MM.1S (cell line): ENCODE results near the gene ACTR3C.
"Not testable (repeated sequence)": the region's sequence is repeated elsewhere in the genome, so short reads cannot be mapped to it uniquely, and the experiment has no call there.

Source experiments
- DNase-seq: peaks from one replicate; pipeline ENCODE4 v3.0.0-alpha.2; 2015
- H2AFZ ChIP-seq: fragments of 300-600 bp; sonication (generic); 2 replicates; pipeline ENCODE4 v1.6.0; 2016; ENCODE audit warnings: antibody characterized with exemption, low read length
- H3F3A ChIP-seq: fragments of 300-600 bp; sonication (generic); 2 replicates; pipeline ENCODE4 v1.6.1; 2016; ENCODE audit warnings: mild to moderate bottlenecking, antibody characterized with exemption, low read length, moderate library complexity, mixed read lengths; ENCODE audit not compliant: insufficient read depth
- H3K27ac ChIP-seq: fragments of 300-600 bp; sonication (generic); 2 replicates; pipeline ENCODE4 v1.5.1; 2016; ENCODE audit warnings: mild to moderate bottlenecking, low read length
- H3K27me3 ChIP-seq: fragments of 300-600 bp; sonication (generic); replicated peaks from 2 replicates; pipeline ENCODE4 v1.6.0; 2016; ENCODE audit warnings: low read length; ENCODE audit not compliant: insufficient read depth
- H3K36me3 ChIP-seq: fragments of 300-600 bp; sonication (generic); replicated peaks from 2 replicates; pipeline ENCODE4 v1.6.1; 2016; ENCODE audit warnings: mild to moderate bottlenecking, low read length, mixed read lengths; ENCODE audit not compliant: insufficient read depth
- H3K4me1 ChIP-seq: fragments of 300-600 bp; sonication (generic); 2 replicates; pipeline ENCODE4 v1.6.1; 2016; ENCODE audit warnings: low read length, mixed read lengths
- H3K4me2 ChIP-seq: fragments of 300-600 bp; sonication (generic); 2 replicates; pipeline ENCODE4 v1.6.0; 2016; ENCODE audit warnings: low read depth, low read length
- H3K4me3 ChIP-seq: fragments of 300-600 bp; sonication (generic); 2 replicates; pipeline ENCODE4 v1.5.1; 2016; ENCODE audit warnings: low read length, mixed read lengths
- H3K79me2 ChIP-seq: fragments of 300-600 bp; sonication (generic); 2 replicates; pipeline ENCODE4 v1.6.1; 2016; ENCODE audit warnings: mixed run types, low read length, mixed read lengths
- H3K9ac ChIP-seq: fragments of 300-600 bp; sonication (generic); 2 replicates; pipeline ENCODE4 v1.6.1; 2016; ENCODE audit warnings: low read length, mixed read lengths
- H3K9me2 ChIP-seq: fragments of 300-600 bp; sonication (generic); replicated peaks from 2 replicates; pipeline ENCODE4 v1.6.1; 2016; ENCODE audit warnings: mild to moderate bottlenecking, low read length, mixed read lengths; ENCODE audit not compliant: insufficient read depth
- H3K9me3 ChIP-seq: fragments of 300-600 bp; sonication (generic); replicated peaks from 2 replicates; pipeline ENCODE4 v1.6.1; 2016; ENCODE audit warnings: mild to moderate bottlenecking, low read length, mixed read lengths; ENCODE audit not compliant: insufficient read depth
- H4K20me1 ChIP-seq: fragments of 300-600 bp; sonication (generic); 2 replicates; pipeline ENCODE4 v1.6.1; 2016; ENCODE audit warnings: mild to moderate bottlenecking, low read length, moderate library complexity, mixed read lengths; ENCODE audit not compliant: insufficient read depth

The ACTR3C gene

DNA sequence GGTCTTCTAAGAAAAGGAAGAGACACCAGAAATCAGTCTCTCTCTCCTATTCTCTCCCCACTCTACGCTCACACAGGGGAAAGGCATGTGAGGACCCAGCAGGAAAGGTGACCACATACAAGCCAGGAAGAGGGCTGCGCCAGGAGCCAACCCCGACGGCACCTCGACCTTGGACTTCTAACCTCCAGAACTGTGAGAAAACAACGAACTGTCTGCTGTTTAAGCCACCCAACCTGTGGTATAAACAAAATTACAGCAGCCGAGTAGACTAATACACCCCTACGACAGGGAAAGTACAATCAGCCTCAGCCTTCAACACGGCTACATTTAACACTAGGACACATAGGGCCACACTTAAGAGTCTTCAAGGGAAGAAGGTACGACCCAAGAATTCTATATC is 26.5 kb downstream of the ACTR3C start:
- not testable (repeated sequence) for H3K4me2 ChIP-seq, H3K27ac ChIP-seq, H3K9me2 ChIP-seq, H3K4me3 ChIP-seq, DNase-seq, H3K9me3 ChIP-seq, H3K9ac ChIP-seq, H3K27me3 ChIP-seq, H3F3A ChIP-seq, H3K79me2 ChIP-seq, H4K20me1 ChIP-seq, H2AFZ ChIP-seq, H3K36me3 ChIP-seq, H3K4me1 ChIP-seq

DNA sequence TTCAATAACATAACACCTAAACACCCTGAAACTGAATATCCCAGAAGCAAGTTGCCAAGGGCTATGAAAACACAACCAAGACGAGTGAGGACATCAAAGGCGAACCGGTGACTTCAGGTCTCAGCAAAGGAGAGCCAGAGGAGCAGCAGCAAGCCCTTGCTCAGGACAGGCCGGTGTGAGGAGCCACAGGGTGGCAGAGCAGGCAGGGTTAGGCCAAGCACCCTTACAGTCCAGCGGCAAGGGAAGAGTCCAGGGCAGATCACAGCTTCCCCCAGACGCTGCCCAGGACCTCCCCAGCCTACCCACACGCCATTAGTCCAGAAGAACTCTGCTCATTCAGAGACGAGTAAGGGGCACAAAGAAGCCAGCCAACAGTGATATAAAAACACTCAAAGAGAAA is 27.7 kb downstream of the ACTR3C start:
- H3K4me2 ChIP-seq, H3K9me3 ChIP-seq, H3K4me3 ChIP-seq, H3F3A ChIP-seq, H3K9ac ChIP-seq, H3K27me3 ChIP-seq, H4K20me1 ChIP-seq, DNase-seq, H3K36me3 ChIP-seq, H3K27ac ChIP-seq, H2AFZ ChIP-seq, H3K9me2 ChIP-seq, H3K4me1 ChIP-seq, H3K79me2 ChIP-seq: not testable (repeated sequence)

DNA sequence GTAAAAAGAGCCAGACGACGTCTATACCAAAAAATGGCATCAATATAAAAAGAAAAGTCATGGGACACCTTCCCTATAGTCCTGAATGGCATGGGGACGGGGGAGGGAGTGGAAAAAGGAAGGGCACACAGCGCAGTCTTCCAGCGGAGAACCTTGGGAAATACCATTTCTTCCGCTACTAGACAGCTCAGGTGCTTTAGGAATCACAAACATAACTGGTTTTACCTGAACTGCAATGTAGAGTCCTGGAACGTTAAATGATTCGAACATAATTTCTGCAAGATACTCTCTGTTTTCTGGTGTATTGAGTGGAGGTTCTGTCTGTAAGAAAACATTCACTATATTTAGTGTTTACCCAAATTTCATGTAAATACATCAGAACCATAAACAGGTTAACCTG is 28.3 kb downstream of the ACTR3C start:
- not testable (repeated sequence) for DNase-seq, H3K27me3 ChIP-seq, H3K36me3 ChIP-seq, H2AFZ ChIP-seq, H3K9ac ChIP-seq, H3K9me2 ChIP-seq, H3K27ac ChIP-seq, H4K20me1 ChIP-seq, H3K4me2 ChIP-seq, H3K4me3 ChIP-seq, H3K9me3 ChIP-seq, H3K4me1 ChIP-seq, H3K79me2 ChIP-seq, H3F3A ChIP-seq

DNA sequence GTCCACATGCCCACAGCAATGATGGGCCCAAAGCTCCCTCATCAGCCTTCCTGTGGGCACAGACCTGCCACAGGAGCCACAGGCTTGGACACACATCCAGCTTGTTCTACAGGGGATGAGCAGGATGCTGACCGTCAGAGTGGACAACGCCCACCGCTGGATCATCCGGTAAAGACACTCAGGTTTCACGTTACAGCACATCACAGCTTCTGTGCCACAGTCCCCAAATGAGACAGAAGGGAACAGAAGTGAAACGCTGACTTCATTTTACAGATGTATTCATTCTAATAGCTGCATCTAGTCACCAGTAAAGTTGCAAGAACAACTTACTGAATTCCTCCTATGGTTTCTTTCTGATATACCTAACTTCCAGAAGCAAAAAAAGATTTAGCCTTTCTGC is 33.0 kb downstream of the ACTR3C start:
- H3K27ac ChIP-seq, H3K27me3 ChIP-seq, H4K20me1 ChIP-seq, H3K9ac ChIP-seq, H3K36me3 ChIP-seq, H2AFZ ChIP-seq, DNase-seq, H3K4me1 ChIP-seq, H3K79me2 ChIP-seq, H3K4me3 ChIP-seq, H3F3A ChIP-seq, H3K4me2 ChIP-seq, H3K9me2 ChIP-seq, H3K9me3 ChIP-seq: not testable (repeated sequence)

DNA sequence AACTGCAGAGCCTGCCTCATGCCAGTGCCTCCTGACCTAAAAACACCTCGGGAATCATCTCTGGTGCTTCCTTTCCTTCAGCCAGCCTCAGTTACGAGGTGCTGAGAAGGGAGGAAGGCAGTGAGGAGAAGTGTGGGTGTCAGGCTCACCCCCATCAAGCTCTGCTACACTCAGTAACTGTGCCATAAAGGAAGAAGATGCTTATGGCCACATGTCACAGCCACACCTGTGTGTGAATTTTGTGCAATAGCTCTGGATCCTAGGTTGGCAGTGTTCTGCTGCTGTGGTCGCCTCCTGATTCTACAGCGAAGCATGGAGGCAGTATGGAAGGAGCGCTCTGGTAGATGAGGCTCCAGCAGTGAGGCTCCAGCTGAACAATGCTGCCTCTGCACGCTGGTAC is 34.5 kb downstream of the ACTR3C start:
- H2AFZ ChIP-seq, H4K20me1 ChIP-seq, H3K4me3 ChIP-seq, H3K4me1 ChIP-seq, H3K79me2 ChIP-seq, H3K9ac ChIP-seq, H3K27ac ChIP-seq, H3K9me2 ChIP-seq, H3K36me3 ChIP-seq, H3K4me2 ChIP-seq, H3F3A ChIP-seq, DNase-seq, H3K9me3 ChIP-seq, H3K27me3 ChIP-seq: not testable (repeated sequence)

DNA sequence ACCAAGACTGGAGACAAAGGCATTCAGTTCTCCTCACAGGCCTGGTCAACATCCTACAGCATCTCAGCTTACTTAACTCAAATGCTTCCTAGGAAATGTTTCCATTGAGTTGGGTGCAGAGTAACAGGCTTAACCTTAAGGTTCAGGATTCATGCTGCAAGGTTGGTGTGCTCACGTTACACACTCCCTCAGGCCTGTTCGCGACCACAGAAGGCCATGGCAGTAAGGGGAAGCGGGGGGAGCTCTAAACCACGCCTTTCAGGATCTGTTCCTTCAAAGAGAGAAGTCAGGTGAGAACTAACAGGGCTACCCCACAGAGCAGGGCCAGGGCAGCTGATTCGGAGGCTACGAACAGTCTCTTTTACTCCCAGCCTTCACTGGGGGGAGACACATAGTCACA is 35.5 kb downstream of the ACTR3C start:
- not testable (repeated sequence) for H3K9me3 ChIP-seq, H3F3A ChIP-seq, H3K4me2 ChIP-seq, H3K4me1 ChIP-seq, H3K9me2 ChIP-seq, H2AFZ ChIP-seq, H3K27me3 ChIP-seq, H3K36me3 ChIP-seq, H3K79me2 ChIP-seq, DNase-seq, H3K27ac ChIP-seq, H3K4me3 ChIP-seq, H3K9ac ChIP-seq, H4K20me1 ChIP-seq
